WI38 (cell line): ENCODE measurements around the gene KCNK6.

Experiments used
- H3K4me3 ChIP-seq: 2 replicates; pipeline ENCODE4 v1.5.1; 2011; ENCODE audit warnings: low read depth, mild to moderate bottlenecking, control low read depth, low read length
- CTCF ChIP-seq: IDR thresholded peaks from 2 replicates; pipeline ENCODE4 v1.5.1; 2012; ENCODE audit warnings: low read depth, mild to moderate bottlenecking, control low read depth, low read length

The KCNK6 gene

GRCh38 chr19:38278751-38279150 lies 40.9 kb upstream of the KCNK6 start:
- no peak overlapping the region for H3K4me3 ChIP-seq
- no peak for TF ChIP-seq CTCF

GRCh38 chr19:38280030-38280921 lies 39.4 kb upstream of the KCNK6 start:
- no peak for TF ChIP-seq CTCF
- no peak overlapping the region for H3K4me3 ChIP-seq

GRCh38 chr19:38281811-38282566 lies 37.7 kb upstream of the KCNK6 start:
- TF ChIP-seq CTCF, result no peak
- H3K4me3 ChIP-seq, result no peak overlapping the region

- H3K4me3 ChIP-seq, result no peak overlapping the region
- no peak for TF ChIP-seq CTCF
Observed at GRCh38 chr19:38283271-38283670, 36.4 kb upstream of the KCNK6 start.

GRCh38 chr19:38284422-38284821 lies 35.2 kb upstream of the KCNK6 start:
- TF ChIP-seq CTCF, result no peak
- no peak overlapping the region for H3K4me3 ChIP-seq

- no peak for TF ChIP-seq CTCF
Observed at GRCh38 chr19:38285567-38285966, 34.1 kb upstream of the KCNK6 start.

GRCh38 chr19:38287604-38288003 lies 32.0 kb upstream of the KCNK6 start:
- no peak for TF ChIP-seq CTCF
- H3K4me3 ChIP-seq, result no peak overlapping the region

More at GRCh38 chr19:38285567-38285966, 34.1 kb upstream of the KCNK6 start:
- H3K4me3 ChIP-seq, result no peak overlapping the region
